NCI-H1436 treated with DMSO at 0.1 percent for 48 hours (cell line): ENCODE measurements around the gene ROPN1L.

Source experiments
- DNase-seq: peaks from one replicate; lab custom pipeline; 2025; lab: John Stamatoyannopoulos, UW

The ROPN1L gene

GRCh38 chr5:10459080-10460055 lies 17.7 kb downstream of the ROPN1L start:
- no peak for DNase-seq

GRCh38 chr5:10460252-10460906 lies 18.7 kb downstream of the ROPN1L start:
- no peak for DNase-seq

GRCh38 chr5:10461041-10461440 lies 19.4 kb downstream of the ROPN1L start:
- DNase-seq: no peak

- no peak for DNase-seq
Measured at GRCh38 chr5:10461904-10462555, 20.4 kb downstream of the ROPN1L start.

- DNase-seq: no peak
Measured at GRCh38 chr5:10463566-10463965, 21.9 kb downstream of the ROPN1L start.

GRCh38 chr5:10464173-10464572 lies 22.5 kb downstream of the ROPN1L start:
- DNase-seq: no peak

- DNase-seq: no peak
Measured at GRCh38 chr5:10465726-10466125, 24.0 kb downstream of the ROPN1L start.

- DNase-seq: no peak
Measured at GRCh38 chr5:10466446-10467073, 24.9 kb downstream of the ROPN1L start.

- DNase-seq: no peak
Measured at GRCh38 chr5:10467281-10468198, 25.9 kb downstream of the ROPN1L start.

- DNase-seq: no peak
Measured at GRCh38 chr5:10468256-10468655, 26.6 kb downstream of the ROPN1L start.

GRCh38 chr5:10469253-10470050 lies 27.8 kb downstream of the ROPN1L start:
- DNase-seq: no peak

- no peak for DNase-seq
Measured at GRCh38 chr5:10470669-10471068, 29.0 kb downstream of the ROPN1L start.

GRCh38 chr5:10471677-10472076 lies 30.0 kb downstream of the ROPN1L start:
- no peak for DNase-seq

- no peak for DNase-seq
Measured at GRCh38 chr5:10474521-10475075, 32.9 kb downstream of the ROPN1L start.

- no peak for DNase-seq
Measured at GRCh38 chr5:10475931-10476676, 34.4 kb downstream of the ROPN1L start.

- DNase-seq: no peak
Measured at GRCh38 chr5:10476878-10477277, 35.2 kb downstream of the ROPN1L start.

- no peak for DNase-seq
Measured at GRCh38 chr5:10477943-10478342, 36.3 kb downstream of the ROPN1L start.

GRCh38 chr5:10478436-10478835 lies 36.8 kb downstream of the ROPN1L start:
- DNase-seq: no peak

GRCh38 chr5:10479154-10479721 lies 37.6 kb downstream of the ROPN1L start:
- DNase-seq: no peak
